Activated T-cell treated with anti-CD3 and anti-CD28 coated beads, Interleukin-2, amount 50 U/mL, for 1 hour (primary cell): ENCODE data around the gene RHBDL2.
"Not testable (repeated sequence)": the region's sequence is repeated elsewhere in the genome, so short reads cannot be mapped to it uniquely, and the experiment has no call there.

Source experiments
- DNase-seq: peaks from one replicate; pipeline ENCODE4 v3.0.0-alpha.2; 2020

The RHBDL2 gene

GRCh38 chr1:38929476-38929875 is 12.2 kb downstream of the RHBDL2 start:
- no peak for DNase-seq

- no peak for DNase-seq
Observed at GRCh38 chr1:38929054-38929453, 12.6 kb downstream of the RHBDL2 start.

- DNase-seq, result no peak
Observed at GRCh38 chr1:38926091-38926490, 15.5 kb downstream of the RHBDL2 start.

GRCh38 chr1:38925391-38925790 is 16.2 kb downstream of the RHBDL2 start:
- no peak for DNase-seq

- no peak for DNase-seq
Observed at GRCh38 chr1:38923607-38924006, 18.0 kb downstream of the RHBDL2 start.

- DNase-seq, result no peak
Observed at GRCh38 chr1:38919130-38919529, 22.5 kb downstream of the RHBDL2 start.

- no peak for DNase-seq
Observed at GRCh38 chr1:38918568-38918967, 23.1 kb downstream of the RHBDL2 start.

- no peak for DNase-seq
Observed at GRCh38 chr1:38917772-38918171, 23.9 kb downstream of the RHBDL2 start.

GRCh38 chr1:38917337-38917736 is 24.3 kb downstream of the RHBDL2 start:
- DNase-seq, result no peak

GRCh38 chr1:38915352-38915948 is 26.2 kb downstream of the RHBDL2 start:
- DNase-seq, result no peak

- DNase-seq, result not testable (repeated sequence)
Observed at GRCh38 chr1:38914908-38915307, 26.7 kb downstream of the RHBDL2 start.

- no peak for DNase-seq
Observed at GRCh38 chr1:38908821-38909220, 32.8 kb downstream of the RHBDL2 start.

GRCh38 chr1:38905985-38906384 is 35.6 kb downstream of the RHBDL2 start:
- DNase-seq, result no peak

GRCh38 chr1:38899560-38899959 is 42.1 kb downstream of the RHBDL2 start:
- no peak for DNase-seq

- no peak for DNase-seq
Observed at GRCh38 chr1:38898653-38899230, 42.9 kb downstream of the RHBDL2 start.

GRCh38 chr1:38896169-38896568 is 45.5 kb downstream of the RHBDL2 start:
- no peak for DNase-seq

GRCh38 chr1:38892976-38893375 is 48.7 kb downstream of the RHBDL2 start:
- no peak for DNase-seq

GRCh38 chr1:38891753-38892152 is 49.9 kb downstream of the RHBDL2 start:
- no peak for DNase-seq

- no peak for DNase-seq
Observed at GRCh38 chr1:38889589-38889988, 52.0 kb downstream of the RHBDL2 start.

- DNase-seq, result no peak
Observed at GRCh38 chr1:38888423-38889333, 53.0 kb downstream of the RHBDL2 start.

GRCh38 chr1:38885092-38885491 is 56.5 kb downstream of the RHBDL2 start:
- DNase-seq, result no peak

- no peak for DNase-seq
Observed at GRCh38 chr1:38881487-38881886, 60.1 kb downstream of the RHBDL2 start, which contains the start of gene GJA9. Gene GJA9 (minus strand): TSS chr1:38881587. CDS start chr1:38876098, 5,489 bp downstream.

GRCh38 chr1:38875811-38876210 is 65.8 kb downstream of the RHBDL2 start:
- DNase-seq, result no peak
